Activated CD8-positive, alpha-beta memory T cell treated with anti-CD3 and anti-CD28 coated beads for 1 hour (primary cell): ENCODE results near the gene PLPPR5.

ENCODE experiments used
- DNase-seq, 2 donors: peaks; one replicate each; pipeline ENCODE4 v3.0.0-alpha.2; 2020; ENCODE audit warnings: low read depth in 1 of 2; ENCODE audit errors: extremely low read depth in 1 of 2

PLPPR5 gene

DNA sequence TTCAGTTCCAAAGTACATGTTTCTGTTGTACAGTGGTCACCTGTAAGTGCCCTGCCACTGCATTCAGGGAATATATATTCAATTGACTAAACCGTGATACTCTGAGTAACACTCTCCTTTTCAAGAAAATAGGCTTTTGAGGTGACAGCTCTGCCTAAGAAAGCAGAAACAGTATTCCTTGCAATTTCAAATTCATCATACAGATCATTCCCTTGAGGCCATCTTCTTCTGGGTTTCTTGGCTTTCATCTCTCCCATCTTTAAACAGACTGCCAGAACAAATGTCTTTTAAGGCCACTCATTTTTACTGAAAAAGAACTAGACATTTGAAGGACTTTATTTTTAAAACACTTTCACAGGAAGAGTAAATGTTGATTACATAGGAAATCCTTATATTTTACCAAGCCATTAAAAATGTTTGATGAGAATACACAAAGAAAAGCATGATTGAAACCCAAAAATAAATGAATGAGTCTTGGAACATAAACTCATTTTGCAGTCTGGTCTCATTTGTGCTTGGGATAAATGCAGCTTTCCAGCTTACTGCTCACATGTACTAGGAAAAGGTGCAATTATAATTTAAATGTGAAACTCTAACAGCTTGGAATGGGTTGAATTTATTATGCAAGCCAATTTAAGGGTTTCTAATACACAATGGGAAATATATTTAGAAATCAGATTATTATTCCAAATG lies 34.7 kb downstream of the PLPPR5 start:
- no peak for DNase-seq

- DNase-seq: no peak
These were observed 37.5 kb downstream of the PLPPR5 start for GRCh38 chr1:98967122-98967521.

- DNase-seq: no peak
These were observed 39.3 kb downstream of the PLPPR5 start for GRCh38 chr1:98965394-98965793.

GRCh38 chr1:98964198-98964597 lies 40.5 kb downstream of the PLPPR5 start:
- no peak for DNase-seq

GRCh38 chr1:98963064-98963758 lies 41.5 kb downstream of the PLPPR5 start:
- DNase-seq: no peak

DNA sequence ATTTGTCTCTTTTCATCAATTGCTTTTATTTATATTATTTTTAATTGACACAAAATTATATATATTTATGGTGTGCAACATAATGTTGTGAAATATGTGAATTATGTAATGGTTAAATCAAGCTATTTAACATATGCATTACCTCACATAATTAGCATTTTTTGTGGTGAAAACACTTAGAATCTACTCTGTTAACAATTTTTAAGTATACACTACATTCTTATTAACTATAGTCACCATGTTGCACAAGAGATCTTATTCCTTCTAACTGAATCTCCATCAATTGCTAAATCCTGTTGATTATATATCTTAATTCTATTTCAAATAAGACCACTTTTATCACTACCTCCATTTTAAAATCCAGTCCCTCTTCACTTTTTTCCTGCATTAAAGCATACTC lies 42.5 kb downstream of the PLPPR5 start:
- DNase-seq: no peak

DNA sequence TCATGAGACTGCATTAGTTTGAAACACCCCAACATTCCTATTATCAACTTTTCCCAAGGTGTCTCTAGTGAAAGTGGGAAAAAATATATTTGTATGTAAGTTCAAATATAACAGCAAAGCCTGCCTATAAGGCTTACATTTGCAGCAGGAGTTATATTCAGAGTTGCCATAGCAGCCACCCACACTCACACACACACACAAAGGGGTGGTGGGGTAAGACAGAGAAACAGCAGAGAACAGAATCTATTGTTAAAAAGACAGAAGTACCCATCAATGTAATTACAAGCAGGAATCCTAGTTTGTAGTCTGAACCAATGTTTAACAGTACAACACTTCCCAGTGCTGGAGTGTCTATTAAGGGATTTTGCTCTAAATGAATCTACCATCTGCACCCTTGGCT lies 55.0 kb downstream of the PLPPR5 start:
- DNase-seq: no peak

DNA sequence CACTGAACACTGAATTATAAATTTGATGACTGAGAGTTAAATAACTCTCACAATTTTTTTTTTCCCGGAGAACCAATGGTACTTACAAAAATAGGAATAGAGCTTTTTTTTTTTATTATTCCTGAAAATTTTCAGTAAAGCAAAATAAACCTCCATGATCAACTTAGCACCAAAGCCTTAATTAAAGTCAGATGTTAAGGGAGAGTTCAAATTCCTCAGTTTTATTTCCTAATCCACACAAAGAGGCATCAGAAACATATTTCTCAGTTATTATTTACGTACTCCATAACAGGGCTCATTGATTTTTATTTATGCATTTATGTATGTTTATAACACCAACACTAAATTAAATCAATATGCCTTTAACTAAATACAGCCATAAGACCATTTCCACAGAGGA lies 55.5 kb downstream of the PLPPR5 start:
- DNase-seq: no peak

GRCh38 chr1:98947071-98947470 lies 57.6 kb downstream of the PLPPR5 start:
- DNase-seq: no peak

DNA sequence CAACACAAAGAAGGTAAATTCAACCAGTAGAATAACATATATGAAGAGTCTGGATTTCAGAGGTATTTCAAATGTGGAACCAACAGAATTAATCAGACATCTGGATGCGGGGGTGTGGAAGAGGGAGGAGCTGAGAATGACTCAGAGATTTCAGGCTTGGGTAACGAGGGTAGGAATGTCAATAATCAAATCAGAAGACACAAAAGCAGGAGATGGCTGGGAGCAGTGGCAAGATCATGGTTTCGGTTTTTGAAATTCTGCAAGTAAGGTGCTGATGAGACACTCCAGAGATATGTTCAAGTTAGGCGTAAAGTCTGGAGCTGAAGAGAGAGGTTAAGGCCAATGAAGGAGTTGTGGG lies 64.0 kb downstream of the PLPPR5 start:
- DNase-seq: no peak

DNA sequence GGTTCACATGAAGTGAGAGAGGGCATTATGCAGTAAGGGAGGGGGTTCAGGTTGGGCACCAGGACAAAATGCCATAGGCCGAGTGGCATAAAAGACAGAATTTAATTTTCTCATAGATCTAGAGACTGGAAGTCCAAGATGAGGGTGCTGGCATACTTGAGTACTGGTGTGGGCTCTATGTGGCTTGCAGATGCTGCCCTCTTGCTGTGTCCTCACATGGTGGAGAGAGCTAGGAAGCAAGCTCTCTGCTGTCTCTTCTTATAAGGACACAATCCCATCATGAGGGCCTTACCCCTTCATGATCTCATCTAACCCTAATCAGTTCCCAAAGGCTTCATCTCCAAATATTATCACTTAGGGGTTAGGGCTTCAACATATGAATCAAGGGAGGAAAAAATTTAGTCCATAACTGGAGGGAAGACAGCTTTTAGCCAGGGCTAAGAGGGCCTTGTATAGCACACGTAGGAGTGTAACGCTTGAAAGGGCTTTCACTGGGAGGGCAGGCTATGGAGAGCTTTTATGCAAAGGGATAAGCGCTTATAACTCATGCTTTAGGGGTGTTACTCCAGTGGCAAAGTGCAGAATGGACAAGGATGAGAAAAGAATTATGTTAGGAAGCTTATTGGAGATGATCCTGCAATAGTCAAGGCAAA lies 64.5 kb downstream of the PLPPR5 start:
- no peak for DNase-seq

GRCh38 chr1:98939471-98939870 lies 65.2 kb downstream of the PLPPR5 start:
- DNase-seq: no peak

GRCh38 chr1:98937347-98937746 lies 67.3 kb downstream of the PLPPR5 start:
- DNase-seq: no peak

- DNase-seq: no peak
These were observed 72.5 kb downstream of the PLPPR5 start for GRCh38 chr1:98932184-98932583.

- no peak for DNase-seq
These were observed 73.4 kb downstream of the PLPPR5 start for GRCh38 chr1:98931128-98931835.

GRCh38 chr1:98929437-98929836 lies 75.2 kb downstream of the PLPPR5 start:
- no peak for DNase-seq

DNA sequence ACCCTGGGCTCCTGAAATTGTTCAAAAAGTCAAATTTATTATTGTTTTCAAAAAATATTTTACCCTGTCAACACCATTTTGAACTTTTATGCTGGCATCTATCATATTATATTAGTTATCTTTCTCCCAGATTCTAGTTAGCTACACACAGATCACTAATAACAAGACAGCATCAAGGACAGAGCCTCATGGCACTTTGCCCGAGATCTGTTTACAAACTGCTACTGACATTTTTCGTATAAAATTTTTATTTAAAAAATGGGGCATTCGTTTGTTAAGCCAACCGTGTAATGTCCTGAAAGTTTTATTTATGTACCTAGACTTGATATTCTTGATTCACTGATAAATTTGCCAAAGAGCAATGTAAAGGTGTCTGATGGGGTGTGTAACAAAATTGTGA lies 78.1 kb downstream of the PLPPR5 start:
- DNase-seq: no peak

- no peak for DNase-seq
These were observed 79.7 kb downstream of the PLPPR5 start for GRCh38 chr1:98924977-98925376.

GRCh38 chr1:98923667-98924066 lies 81.0 kb downstream of the PLPPR5 start:
- no peak for DNase-seq

DNA sequence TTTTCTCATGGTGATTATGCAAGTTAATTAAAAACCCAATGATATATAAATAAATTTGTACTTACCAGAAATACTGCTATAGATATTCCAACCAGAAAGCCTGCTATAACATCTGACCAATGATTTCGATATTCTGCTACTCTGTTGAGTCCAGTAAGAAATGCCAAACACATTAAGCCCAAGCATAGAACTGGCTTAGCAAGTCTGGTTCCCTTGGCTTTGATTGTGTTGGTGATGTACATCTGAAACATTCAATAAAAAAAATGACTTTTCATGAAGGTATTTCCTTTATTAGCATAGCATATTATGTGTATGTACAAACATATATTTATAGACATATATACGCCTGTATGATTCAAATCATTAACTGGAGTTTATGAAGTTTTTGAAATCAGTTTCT lies 82.8 kb downstream of the PLPPR5 start:
- DNase-seq: no peak

- no peak for DNase-seq
These were observed 84.1 kb downstream of the PLPPR5 start for GRCh38 chr1:98920441-98921110.
